GM21360 (cell line): ENCODE data around the gene KNDC1.
"Not testable (repeated sequence)": the region's sequence is repeated elsewhere in the genome, so short reads cannot be mapped to it uniquely, and the experiment has no call there.

Experiments
- ATAC-seq: cut with Tn5 transposase; IDR thresholded peaks from one replicate; pipeline ENCODE4 v1.9.1; 2021; ENCODE audit warnings: mild to moderate bottlenecking, moderate library complexity; ENCODE audit not compliant: unreplicated experiment

Gene KNDC1

GRCh38 chr10:133124357-133125211 is 35.4 kb upstream of the KNDC1 start:
- ATAC-seq = no peak

DNA sequence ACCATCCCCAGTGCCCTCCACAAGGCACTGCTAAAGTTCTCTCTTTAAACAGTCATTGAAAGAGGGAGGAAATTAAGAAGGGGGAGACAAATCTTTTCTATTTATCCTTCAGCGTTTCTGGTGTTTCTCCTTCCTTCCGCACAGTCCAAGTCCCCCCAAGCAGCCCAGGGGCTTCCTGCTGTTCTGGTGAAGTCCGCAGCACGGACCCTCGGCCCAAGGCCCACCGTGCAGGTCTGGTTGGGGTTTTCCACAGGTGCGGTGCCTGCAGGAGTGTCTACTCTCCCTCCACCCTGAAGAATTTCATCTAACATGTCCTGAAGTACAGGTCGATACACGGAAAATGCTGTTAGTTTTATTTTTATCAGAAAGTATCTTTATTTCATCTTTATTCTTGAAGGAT is 34.1 kb upstream of the KNDC1 start:
- ATAC-seq = no peak

- ATAC-seq = no peak
Measured at GRCh38 chr10:133126431-133127290, 33.4 kb upstream of the KNDC1 start.

DNA sequence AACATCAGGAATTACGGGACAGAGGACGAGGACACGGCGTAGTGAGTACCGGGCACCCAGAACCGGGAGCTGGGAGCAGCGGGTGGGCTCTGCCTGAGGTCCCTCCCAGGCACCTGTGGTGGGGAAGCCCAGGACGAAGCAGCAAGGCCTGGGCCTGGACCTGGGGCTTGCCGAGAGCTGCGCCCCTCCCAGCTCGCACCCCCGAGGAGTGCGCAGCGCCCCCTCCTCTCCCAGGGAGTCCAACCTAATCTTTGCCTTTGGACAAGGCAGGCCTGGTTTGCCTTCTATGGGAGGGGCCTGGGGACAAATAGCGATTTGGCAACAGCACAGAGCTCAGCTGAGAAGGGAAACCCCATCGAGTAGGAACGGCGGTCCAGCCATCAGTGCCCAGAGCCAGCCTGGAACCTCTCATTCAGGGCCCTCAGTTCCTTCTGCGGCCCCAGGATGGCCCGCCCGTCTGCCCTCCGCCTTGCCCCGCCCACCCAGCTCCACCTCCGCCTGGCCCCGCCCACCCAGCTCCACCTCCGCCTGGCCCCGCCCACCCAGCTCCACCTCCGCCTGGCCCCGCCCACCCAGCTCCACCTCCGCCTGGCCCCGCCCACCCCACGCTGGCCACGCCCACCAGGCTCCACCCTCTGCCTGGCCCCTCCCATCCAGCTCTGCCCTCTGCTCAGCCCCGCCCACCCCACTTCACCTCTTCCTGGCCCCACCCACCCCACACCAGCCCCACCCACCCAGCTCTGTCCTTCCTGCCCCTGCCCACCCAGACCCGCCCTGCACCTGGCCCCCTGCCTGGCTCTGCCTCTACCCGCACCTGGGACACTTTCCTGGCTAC is 32.5 kb upstream of the KNDC1 start:
- ATAC-seq = no peak

DNA sequence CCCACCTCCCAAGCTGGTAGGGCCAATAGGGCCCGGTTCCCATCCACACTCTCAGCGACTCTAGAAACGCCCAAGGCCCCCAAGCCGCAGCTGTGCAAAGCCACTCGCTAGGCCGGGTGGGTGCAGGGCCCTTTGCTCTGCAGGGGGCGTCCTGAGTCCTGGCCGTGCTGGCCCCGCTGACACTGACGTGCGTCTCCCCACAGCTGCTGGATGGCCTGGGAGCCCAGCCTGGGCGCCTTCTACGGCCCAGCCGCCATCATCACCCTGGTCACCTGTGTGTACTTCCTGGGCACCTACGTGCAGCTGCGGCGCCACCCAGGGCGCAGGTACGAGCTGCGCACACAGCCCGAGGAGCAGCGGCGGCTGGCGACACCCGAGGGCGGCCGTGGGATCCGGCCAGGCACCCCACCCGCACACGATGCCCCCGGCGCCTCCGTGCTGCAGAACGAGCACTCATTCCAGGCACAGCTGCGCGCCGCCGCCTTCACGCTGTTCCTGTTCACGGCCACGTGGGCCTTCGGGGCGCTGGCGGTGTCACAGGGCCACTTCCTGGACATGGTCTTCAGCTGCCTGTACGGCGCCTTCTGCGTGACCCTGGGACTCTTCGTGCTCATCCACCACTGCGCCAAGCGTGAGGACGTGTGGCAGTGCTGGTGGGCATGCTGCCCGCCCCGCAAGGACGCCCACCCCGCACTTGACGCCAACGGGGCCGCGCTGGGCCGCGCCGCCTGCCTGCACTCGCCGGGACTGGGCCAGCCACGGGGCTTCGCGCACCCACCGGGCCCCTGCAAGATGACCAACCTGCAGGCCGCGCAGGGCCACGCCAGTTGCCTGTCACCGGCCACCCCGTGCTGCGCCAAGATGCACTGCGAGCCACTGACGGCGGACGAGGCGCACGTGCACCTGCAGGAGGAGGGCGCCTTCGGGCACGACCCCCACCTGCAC is 31.6 kb upstream of the KNDC1 start:
- ATAC-seq = no peak

GRCh38 chr10:133129071-133129858 is 30.8 kb upstream of the KNDC1 start:
- no peak for ATAC-seq

- ATAC-seq = no peak
Measured at GRCh38 chr10:133129859-133130495, 30.0 kb upstream of the KNDC1 start.

- no peak for ATAC-seq
Measured at GRCh38 chr10:133130602-133131001, 29.4 kb upstream of the KNDC1 start.

DNA sequence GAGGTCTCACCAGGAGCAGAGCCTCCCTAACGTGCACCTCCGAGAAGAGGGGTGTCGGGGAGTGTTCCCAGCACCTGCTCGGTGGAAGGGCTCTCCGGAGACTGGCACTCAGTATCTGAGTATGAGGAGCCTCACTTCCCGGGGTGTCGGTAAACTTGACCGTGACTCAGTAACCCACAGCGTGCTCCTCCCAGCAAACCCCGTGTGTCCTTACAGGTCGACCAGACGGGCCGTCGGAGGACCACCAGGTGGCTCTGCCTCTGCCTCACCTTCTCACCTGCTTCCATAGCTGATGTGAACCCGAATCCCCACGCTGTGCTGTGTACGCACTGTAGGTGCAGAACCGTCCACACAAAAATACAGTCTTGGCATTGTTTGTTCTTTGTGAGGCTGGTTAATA is 29.0 kb upstream of the KNDC1 start:
- ATAC-seq = no peak

DNA sequence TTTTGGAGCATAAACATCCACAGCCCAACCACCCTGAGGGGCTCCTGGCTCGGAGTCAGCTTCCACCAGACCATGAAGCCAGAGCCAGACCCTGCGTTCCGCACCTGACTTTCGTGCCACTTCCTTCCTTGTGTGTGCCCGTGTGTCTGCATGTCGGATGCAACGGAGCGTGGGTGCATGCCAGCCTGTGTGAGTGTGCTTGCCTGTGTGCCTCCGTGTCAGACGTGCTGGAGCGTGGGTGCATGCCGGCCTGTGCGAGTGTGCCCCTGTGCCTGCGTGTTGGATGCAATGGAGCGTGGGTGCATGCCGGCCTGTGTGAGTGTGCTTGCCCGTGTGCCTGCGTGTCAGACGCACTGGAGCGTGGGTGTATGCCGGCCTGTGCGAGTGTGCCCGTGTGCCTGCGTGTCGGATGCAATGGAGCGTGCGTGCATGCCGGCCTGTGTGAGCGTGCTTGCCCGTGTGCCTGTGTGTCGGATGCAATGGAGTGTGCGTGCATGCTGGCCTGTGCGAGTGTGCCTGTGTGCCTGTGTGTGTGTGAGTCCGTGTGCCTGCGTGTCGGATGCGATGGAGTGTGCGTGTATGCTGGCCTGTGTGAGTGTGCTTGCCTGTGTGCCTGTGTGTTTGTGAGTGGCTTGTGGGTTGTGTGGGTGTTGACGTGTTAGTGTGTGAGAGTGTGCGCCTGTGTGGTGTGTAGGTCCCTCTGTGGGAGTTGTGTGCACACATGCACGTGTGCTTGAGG is 28.1 kb upstream of the KNDC1 start:
- no peak for ATAC-seq

GRCh38 chr10:133132473-133133291 is 27.3 kb upstream of the KNDC1 start:
- ATAC-seq = no peak

DNA sequence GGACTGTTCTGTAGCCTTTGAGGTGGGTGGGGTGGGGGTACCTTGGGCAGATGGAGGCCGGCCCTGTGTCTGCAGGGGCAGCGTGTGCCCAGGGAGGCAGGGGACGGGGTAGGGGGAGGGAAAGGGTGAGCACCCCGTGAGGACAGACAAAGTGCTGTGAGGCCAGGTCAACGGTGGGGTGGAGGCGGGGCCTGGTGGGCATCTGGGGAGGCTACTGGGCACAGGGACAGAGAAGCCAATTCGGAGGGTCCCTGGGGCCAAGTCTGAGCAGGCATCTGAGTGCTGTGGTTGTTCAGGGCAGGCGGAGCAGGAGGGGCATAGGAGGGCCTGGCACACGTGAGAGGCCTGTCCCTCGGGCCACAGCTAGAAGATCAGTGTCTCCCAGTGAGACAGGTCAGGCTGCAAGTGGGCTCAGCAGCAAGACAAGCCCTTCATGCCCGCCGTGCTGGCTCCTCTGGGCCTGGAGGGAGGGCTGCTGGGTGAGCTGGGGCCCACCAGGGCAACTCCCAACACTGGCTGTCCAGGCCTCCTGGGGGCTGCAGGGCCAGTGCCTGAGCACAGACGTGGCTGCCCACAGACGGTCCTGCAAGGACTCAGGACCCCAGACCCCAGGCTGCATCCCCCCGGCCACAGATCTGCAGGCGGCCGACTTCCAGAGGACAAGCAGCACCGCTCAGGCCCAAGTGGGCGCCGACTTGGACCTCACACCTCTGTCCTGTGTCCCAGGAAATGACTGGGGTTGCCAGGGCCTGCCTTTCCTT is 26.4 kb upstream of the KNDC1 start:
- ATAC-seq = no peak

DNA sequence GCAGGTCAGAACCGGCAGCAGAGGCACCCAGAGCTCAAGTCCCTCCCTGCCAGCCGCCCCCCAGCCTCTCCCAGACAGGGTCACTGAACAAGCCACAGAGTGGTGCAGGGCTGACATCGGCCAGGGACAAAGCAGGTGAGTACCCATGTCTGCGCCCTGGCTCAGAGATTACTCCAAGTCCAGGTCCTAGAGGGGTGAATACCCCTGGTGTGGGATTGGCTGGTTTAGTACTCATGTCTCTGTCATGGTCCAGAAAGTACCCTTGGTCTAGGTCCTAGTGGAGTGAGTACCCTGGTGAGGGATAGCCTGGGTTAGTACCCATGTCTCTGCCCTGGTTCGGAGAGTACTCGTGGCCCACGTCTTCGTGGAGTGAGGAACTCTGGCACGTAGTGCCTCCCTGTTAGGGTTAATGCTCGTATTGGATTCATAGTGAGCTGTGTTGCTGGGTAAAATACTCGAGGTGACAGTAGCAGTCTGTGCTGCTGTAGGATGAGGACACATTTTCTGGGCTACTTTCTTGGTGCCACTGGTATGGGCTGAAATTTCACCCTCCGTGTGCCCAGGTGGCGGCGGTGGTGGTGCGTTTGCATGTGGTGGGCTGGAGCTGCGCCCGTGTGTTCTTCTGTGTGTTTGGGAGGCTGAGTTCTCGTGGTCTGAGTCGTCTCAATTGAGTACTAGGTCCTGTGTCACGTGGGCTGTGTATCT is 25.5 kb upstream of the KNDC1 start:
- ATAC-seq = no peak

DNA sequence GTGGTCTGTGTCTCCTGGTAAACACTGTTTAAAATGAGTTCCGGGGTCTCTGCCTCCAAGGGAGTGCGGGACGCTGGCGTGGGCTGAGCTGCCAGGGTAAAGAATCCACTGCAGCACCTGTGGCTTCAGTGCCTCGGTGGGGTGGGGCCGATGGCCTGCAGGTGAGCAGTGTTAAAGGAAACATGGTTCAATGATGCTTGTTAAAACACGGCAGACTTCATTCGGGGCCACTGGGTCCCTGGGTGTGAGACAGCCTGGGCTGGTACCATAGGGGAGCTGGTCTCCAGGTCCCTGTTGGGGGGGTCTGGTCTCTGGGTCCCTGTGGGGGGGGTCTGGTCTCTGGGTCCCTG is 24.9 kb upstream of the KNDC1 start:
- no peak for ATAC-seq

DNA sequence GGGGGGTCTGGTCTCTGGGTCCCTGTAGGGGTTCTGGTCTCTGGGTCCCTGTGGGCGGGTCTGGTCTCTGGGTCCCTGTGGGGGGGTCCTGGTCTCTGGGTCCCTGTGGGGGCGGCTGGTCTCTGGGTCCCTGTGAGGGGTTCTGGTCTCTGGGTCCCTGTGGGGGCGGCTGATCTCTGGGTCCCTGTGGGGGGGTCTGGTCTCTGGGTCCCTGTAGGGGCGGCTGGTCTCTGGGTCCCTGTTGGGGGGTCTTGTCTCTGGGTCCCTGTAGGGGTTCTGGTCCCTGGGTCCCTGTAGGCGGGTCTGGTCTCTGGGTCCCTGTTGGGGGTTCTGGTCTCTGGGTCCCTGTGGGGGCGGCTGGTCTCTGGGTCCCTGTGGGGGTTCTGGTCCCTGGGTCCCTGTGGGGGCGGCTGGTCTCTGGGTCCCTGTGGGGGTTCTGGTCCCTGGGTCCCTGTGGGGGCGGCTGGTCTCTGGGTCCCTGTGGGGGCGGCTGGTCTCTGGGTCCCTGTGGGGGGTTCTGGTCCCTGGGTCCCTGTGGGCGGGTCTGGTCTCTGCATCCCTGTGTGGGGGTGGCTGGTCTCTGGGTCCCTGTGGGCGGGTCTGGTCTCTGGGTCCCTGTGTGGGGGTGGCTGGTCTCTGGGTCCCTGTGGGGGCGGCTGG is 22.4 kb upstream of the KNDC1 start:
- not testable (repeated sequence) for ATAC-seq
